ENCODE measurements around the gene MICAL3.

The MICAL3 gene

DNA sequence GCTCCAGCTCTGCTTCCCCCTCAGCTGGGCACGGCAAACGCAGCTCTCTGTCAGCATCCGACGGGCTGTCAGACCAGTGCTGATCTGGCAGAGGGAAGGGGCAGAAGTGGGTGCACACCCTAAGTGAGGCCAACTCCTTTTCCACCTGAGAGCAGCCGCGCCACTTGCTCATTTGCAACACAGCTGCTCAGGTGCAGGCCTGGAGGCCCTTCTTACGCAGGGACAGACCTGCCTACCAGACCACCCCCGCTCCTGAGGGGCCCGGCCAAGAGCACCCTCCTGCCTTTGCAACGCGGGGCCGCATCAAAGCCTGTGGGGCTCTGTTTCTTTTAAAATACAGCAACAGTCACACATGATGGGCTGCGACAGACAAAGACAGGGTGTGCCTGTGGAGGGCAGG, 202.3 kb downstream of the MICAL3 start:
- Histone ChIP-seq H3K9me3 (ENCODE audit: insufficient read depth, low read length) (no peaks in the 10 kb centered on the region), H3K4me3 (ENCODE audit: insufficient read length, low read depth) (no peak overlapping the region), H3K9ac (ENCODE audit: insufficient read length, low read depth) (no peak overlapping the region), H3K27me3 (ENCODE audit: insufficient read depth, insufficient read length) (no peaks in the 10 kb centered on the region), H3K4me1 (ENCODE audit: insufficient read depth, insufficient read length) (peaks cover 3% of the 10 kb centered on the region), H3K36me3 (ENCODE audit: insufficient read depth, insufficient read length, low read length) (peaks cover 45% of the 10 kb centered on the region)
- no peak for DNase-seq (ENCODE audit: low read depth, low spot score)
- no peak for TF ChIP-seq ZNF274 (IDR thresholded peaks at IDR 0.05; ENCODE audit: low read depth, low read length)
- no peak for TF ChIP-seq YY1 (IDR thresholded peaks at IDR 0.05; ENCODE audit: insufficient read depth, insufficient read length)
- TF ChIP-seq SUZ12 (IDR thresholded peaks at IDR 0.05; ENCODE audit: extremely low read depth, insufficient read depth, insufficient read length) = no peak

DNA sequence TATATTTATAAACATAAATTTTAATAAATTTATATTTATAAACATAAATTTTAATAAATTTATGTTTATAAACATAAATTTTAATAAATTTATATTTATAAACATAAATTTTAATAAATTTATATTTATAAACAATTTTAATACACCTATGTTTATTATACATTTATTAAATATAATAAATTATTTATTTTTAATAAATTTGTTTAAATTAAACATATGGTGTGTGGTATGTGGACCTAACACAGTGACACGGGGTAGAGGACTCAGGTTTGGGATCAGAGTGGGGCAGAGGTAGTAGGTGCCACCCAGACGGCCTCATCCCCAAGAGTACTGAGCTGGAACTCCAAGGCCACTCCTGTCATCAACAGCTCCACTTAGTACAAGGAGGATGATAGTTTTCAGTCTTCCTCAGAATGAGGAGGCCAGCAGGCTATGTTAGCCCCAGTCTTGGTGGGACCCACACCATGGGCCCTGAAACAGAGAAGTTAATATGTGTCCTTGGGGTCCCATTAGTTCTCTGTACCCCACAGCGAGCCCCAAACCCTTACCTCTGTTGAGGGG, 203.4 kb downstream of the MICAL3 start:
- Histone ChIP-seq H3K4me3 (ENCODE audit: insufficient read length, low read depth) (no peak overlapping the region), H3K9ac (ENCODE audit: insufficient read length, low read depth) (no peak overlapping the region), H3K9me3 (ENCODE audit: insufficient read depth, low read length) (no peaks in the 10 kb centered on the region), H3K27me3 (ENCODE audit: insufficient read depth, insufficient read length) (no peaks in the 10 kb centered on the region), H3K36me3 (ENCODE audit: insufficient read depth, insufficient read length, low read length) (peaks cover 45% of the 10 kb centered on the region), H3K4me1 (ENCODE audit: insufficient read depth, insufficient read length) (peaks cover 3% of the 10 kb centered on the region)
- DNase-seq (ENCODE audit: low read depth, low spot score) = no peak
- TF ChIP-seq SUZ12 (IDR thresholded peaks at IDR 0.05; ENCODE audit: extremely low read depth, insufficient read depth, insufficient read length) (no peak), YY1 (IDR thresholded peaks at IDR 0.05; ENCODE audit: insufficient read depth, insufficient read length) (no peak), ZNF274 (IDR thresholded peaks at IDR 0.05; ENCODE audit: low read depth, low read length) (no peak)

DNA sequence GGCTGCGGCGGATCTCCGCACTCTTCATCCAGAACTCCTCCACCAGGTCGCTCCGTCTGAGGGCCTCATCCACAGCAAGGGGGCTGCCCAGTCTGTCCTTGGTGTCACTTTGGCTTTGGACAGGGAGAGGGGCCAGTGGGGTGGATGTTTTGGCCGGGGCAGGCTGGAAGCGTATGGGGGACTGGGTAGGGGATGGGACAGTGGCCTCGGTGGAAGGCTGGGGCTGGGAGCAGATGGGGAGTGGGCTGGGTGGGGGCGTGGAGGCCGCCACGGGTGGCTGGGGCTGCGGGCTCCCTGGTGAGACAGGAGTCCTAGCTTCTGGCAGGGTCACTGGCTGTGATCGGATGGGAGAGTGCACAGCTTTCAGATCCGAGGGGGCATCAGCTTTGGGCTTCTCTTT, 205.7 kb downstream of the MICAL3 start:
- TF ChIP-seq YY1 (IDR thresholded peaks at IDR 0.05; ENCODE audit: insufficient read depth, insufficient read length) (no peak), ZNF274 (IDR thresholded peaks at IDR 0.05; ENCODE audit: low read depth, low read length) (no peak), SUZ12 (IDR thresholded peaks at IDR 0.05; ENCODE audit: extremely low read depth, insufficient read depth, insufficient read length) (no peak)
- Histone ChIP-seq H3K9ac (ENCODE audit: insufficient read length, low read depth) (no peak overlapping the region), H3K36me3 (ENCODE audit: insufficient read depth, insufficient read length, low read length) (peaks cover 54% of the 10 kb centered on the region), H3K9me3 (ENCODE audit: insufficient read depth, low read length) (no peaks in the 10 kb centered on the region), H3K4me1 (ENCODE audit: insufficient read depth, insufficient read length) (peaks cover 3% of the 10 kb centered on the region), H3K4me3 (ENCODE audit: insufficient read length, low read depth) (no peak overlapping the region), H3K27me3 (ENCODE audit: insufficient read depth, insufficient read length) (no peaks in the 10 kb centered on the region)
- DNase-seq (ENCODE audit: low read depth, low spot score) = no peak

GRCh38 chr22:17818180-17818579, 206.2 kb downstream of the MICAL3 start:
- H3K4me1 ChIP-seq (ENCODE audit: insufficient read depth, insufficient read length) = peaks cover 3% of the 10 kb centered on the region
- no peak overlapping the region for H3K9ac ChIP-seq (ENCODE audit: insufficient read length, low read depth)
- TF ChIP-seq SUZ12 (IDR thresholded peaks at IDR 0.05; ENCODE audit: extremely low read depth, insufficient read depth, insufficient read length) (no peak), YY1 (IDR thresholded peaks at IDR 0.05; ENCODE audit: insufficient read depth, insufficient read length) (no peak), ZNF274 (IDR thresholded peaks at IDR 0.05; ENCODE audit: low read depth, low read length) (no peak)
- DNase-seq (ENCODE audit: low read depth, low spot score) = no peak
- H3K36me3 ChIP-seq (ENCODE audit: insufficient read depth, insufficient read length, low read length) = peaks cover 58% of the 10 kb centered on the region
- no peaks in the 10 kb centered on the region for H3K27me3 ChIP-seq (ENCODE audit: insufficient read depth, insufficient read length)
- H3K4me3 ChIP-seq (ENCODE audit: insufficient read length, low read depth) = no peak overlapping the region
- no peaks in the 10 kb centered on the region for H3K9me3 ChIP-seq (ENCODE audit: insufficient read depth, low read length)

DNA sequence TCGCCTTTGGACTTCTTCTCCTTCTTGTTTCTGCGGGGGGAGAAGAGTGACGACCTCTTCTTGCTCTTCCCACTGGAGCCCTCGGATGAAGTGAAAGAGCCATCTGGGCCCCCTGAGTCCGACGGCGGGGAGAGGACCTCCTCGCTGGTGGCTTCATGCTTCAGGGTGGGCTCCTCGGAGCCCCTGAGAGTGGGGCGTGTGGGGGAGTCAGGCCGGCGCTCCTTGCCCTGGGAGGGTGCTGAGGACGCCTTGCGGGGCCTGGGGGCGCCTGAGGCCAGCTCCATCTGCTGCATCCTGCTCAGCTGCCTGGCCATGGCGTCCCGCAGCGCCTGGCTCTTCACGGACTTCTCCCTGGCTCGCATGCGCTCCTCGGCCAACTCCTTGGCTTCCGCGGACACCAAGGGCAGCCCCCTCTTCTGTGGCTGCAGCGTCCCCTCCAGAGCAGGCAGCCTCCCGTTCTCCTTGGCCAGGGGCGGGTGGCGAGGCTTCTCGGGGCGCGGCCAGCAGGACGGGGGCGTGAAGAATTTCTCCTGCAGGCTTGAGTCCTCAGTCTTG, 206.8 kb downstream of the MICAL3 start:
- H3K27me3 ChIP-seq (ENCODE audit: insufficient read depth, insufficient read length) = no peaks in the 10 kb centered on the region
- no peak overlapping the region for H3K4me3 ChIP-seq (ENCODE audit: insufficient read length, low read depth)
- TF ChIP-seq ZNF274 (IDR thresholded peaks at IDR 0.05; ENCODE audit: low read depth, low read length) (no peak), YY1 (IDR thresholded peaks at IDR 0.05; ENCODE audit: insufficient read depth, insufficient read length) (no peak), SUZ12 (IDR thresholded peaks at IDR 0.05; ENCODE audit: extremely low read depth, insufficient read depth, insufficient read length) (no peak)
- DNase-seq (ENCODE audit: low read depth, low spot score) = no peak
- H3K9ac ChIP-seq (ENCODE audit: insufficient read length, low read depth) = no peak overlapping the region
- H3K36me3 ChIP-seq (ENCODE audit: insufficient read depth, insufficient read length, low read length) = peaks cover 62% of the 10 kb centered on the region
- H3K9me3 ChIP-seq (ENCODE audit: insufficient read depth, low read length) = no peaks in the 10 kb centered on the region
- H3K4me1 ChIP-seq (ENCODE audit: insufficient read depth, insufficient read length) = peaks cover 3% of the 10 kb centered on the region

GRCh38 chr22:17817079-17817478, 207.3 kb downstream of the MICAL3 start:
- DNase-seq (ENCODE audit: low read depth, low spot score) = no peak
- no peaks in the 10 kb centered on the region for H3K27me3 ChIP-seq (ENCODE audit: insufficient read depth, insufficient read length)
- no peak overlapping the region for H3K9ac ChIP-seq (ENCODE audit: insufficient read length, low read depth)
- no peak overlapping the region for H3K4me3 ChIP-seq (ENCODE audit: insufficient read length, low read depth)
- no peak for TF ChIP-seq ZNF274 (IDR thresholded peaks at IDR 0.05; ENCODE audit: low read depth, low read length)
- TF ChIP-seq SUZ12 (IDR thresholded peaks at IDR 0.05; ENCODE audit: extremely low read depth, insufficient read depth, insufficient read length) = no peak
- TF ChIP-seq YY1 (IDR thresholded peaks at IDR 0.05; ENCODE audit: insufficient read depth, insufficient read length) = no peak
- peaks cover 61% of the 10 kb centered on the region for H3K36me3 ChIP-seq (ENCODE audit: insufficient read depth, insufficient read length, low read length)
- H3K9me3 ChIP-seq (ENCODE audit: insufficient read depth, low read length) = no peaks in the 10 kb centered on the region
- H3K4me1 ChIP-seq (ENCODE audit: insufficient read depth, insufficient read length) = no peaks in the 10 kb centered on the region

- Histone ChIP-seq H3K36me3 (ENCODE audit: insufficient read depth, insufficient read length, low read length) (peaks cover 60% of the 10 kb centered on the region), H3K27me3 (ENCODE audit: insufficient read depth, insufficient read length) (no peaks in the 10 kb centered on the region), H3K9ac (ENCODE audit: insufficient read length, low read depth) (no peak overlapping the region), H3K4me1 (ENCODE audit: insufficient read depth, insufficient read length) (no peaks in the 10 kb centered on the region), H3K9me3 (ENCODE audit: insufficient read depth, low read length) (no peaks in the 10 kb centered on the region), H3K4me3 (ENCODE audit: insufficient read length, low read depth) (no peak overlapping the region)
- no peak for TF ChIP-seq SUZ12 (IDR thresholded peaks at IDR 0.05; ENCODE audit: extremely low read depth, insufficient read depth, insufficient read length)
- no peak for TF ChIP-seq YY1 (IDR thresholded peaks at IDR 0.05; ENCODE audit: insufficient read depth, insufficient read length)
- TF ChIP-seq ZNF274 (IDR thresholded peaks at IDR 0.05; ENCODE audit: low read depth, low read length) = no peak
- DNase-seq (ENCODE audit: low read depth, low spot score) = no peak
These were observed 207.7 kb downstream of the MICAL3 start for GRCh38 chr22:17816649-17817048.

Measured in NT2/D1 (cell line).